Suppressor macrophage (primary cell): ENCODE results near the gene ISCA1.
"Not testable (repeated sequence)": the region's sequence is repeated elsewhere in the genome, so short reads cannot be mapped to it uniquely, and the experiment has no call there.

Source experiments
- DNase-seq, 4 experiments: peaks; one replicate each; pipeline ENCODE4 v3.0.0-alpha.2; 2020 to 2022
- total RNA-seq, 17 experiments: gene quantifications; one replicate each; lab custom pipeline; 2026; ENCODE audit warnings: mixed read lengths in 6 of 17, inconsistent platforms in 3 of 17; lab: John Stamatoyannopoulos, UW

ISCA1 gene
- total RNA-seq: 11.2 to 28.8 (median 21.4) reads per million in 17 experiments

DNA sequence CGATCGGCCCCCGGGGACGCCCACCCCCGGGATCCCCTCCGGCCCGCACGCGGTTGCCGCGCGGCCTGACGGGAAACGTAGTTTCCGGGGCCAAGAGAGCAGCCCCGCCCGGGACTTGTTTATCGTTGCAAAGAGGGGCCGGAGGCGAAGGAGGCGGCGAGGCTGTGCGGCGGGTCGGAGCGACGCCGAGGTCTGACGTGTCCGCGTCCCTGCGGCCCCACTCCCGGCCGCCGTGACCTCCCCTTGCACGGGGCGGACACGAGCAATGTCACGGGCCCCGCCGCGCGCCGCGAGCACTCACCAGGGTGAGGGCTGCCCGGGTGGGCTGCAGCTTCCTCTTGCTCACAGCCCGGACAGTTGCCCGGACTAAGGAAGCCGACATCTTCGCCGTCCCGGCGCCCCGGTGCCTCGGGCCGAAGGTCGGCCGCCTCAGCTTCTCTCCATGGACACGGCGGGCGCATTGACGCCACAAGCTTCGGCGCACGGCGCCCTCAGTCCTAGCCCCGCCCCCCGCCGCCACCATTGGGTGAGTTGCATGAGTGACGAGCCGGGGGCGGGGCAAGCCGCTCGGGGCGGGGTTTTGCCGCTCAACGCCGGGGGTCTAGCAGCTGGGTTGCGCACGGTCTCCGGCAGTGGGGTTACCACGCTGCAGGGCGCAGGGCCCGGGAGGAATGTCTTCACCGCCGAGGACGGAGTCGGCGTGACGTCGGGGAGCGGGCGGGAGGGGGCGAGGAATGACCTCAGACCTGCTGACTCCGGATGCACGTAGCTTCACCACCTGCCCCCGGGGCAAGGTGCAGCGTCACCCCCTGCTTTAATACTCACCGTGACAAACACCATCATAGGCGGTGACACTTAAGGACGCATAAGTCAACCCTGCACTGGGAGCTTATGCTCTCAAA lies at the start of gene ISCA1:
ISCA1 (minus strand) TSS at position 462 of the 902 bp plus-strand sequence; CDS start at position 382, 80 bp downstream.
- peak; percentile 93 to 98 (median 96) for DNase-seq

DNA sequence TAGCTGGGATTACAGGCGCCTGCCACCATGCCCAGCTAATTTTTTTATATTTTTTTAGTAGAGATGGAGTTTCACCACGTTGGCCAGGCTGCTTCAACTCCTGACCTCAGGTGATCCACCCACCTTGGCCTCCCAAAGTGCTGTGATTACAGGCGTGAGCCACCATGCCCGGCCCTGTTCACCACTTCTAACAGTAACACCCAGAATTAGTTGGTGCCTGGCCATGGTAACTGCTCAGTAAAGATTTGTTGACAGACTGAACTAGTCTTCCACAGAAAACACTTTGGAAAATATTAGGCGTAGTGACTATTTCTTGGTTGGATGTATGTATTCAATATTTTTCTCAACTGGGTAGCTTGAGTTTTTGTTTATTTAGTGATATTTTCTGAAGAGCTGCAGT lies 47.8 kb upstream of the ISCA1 start:
- DNase-seq: no peak

DNA sequence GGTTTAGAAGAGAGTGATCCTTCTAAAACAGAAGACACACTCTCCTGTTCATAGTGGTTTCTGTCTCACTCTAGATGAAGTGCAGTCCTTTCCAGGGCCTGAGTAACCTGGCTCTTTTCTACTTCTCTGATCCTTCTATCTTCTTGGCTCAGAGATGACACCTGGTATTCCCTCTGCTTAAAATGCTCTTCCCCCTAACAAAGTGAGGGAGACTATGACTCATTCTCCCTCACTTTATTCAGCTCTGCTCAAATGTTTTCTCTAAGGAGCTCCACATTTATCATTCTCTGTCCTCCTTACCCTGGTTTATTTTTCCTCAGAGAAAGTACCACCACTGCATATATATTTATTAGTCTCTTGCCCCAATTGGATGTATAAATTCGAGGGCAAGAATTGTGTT lies 47.3 kb upstream of the ISCA1 start:
- DNase-seq: no peak

DNA sequence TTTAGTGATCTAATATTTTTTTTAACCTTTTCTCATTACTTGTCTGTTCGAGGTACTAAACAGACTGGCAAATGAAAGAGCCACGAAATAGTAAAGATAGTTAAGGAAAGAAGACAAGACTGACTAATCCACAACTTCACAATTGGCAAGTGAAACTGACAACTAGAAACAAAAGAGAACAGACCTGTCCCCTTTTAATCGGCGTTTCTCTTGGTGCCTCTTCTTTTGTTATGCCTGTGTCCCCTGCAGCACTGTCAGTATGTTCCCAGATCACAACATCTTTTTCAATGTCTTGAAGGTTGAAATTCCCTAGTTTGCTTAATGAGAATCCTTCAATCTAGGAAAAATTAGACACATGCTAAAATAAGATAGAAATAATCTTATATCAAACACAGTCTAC lies 45.8 kb upstream of the ISCA1 start:
- no peak for DNase-seq

DNA sequence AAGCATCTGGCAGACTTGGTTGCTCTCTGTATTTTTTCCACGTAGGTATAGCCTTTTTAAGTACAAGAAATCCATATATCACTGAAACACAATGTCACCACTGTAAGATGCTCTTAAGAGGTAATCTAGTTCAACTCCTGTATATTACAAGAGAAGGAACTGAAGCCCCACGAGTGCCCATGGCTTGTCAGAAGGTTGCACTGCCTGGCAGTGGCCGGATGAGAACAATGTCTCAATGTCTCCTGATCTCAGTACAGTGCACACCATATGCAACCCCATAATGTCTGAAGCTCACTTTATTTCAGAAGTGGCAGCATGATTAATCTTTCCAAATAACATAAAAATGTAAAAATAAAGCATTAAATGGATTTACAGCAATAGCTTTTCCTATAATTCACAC lies 44.2 kb upstream of the ISCA1 start:
- no peak for DNase-seq

DNA sequence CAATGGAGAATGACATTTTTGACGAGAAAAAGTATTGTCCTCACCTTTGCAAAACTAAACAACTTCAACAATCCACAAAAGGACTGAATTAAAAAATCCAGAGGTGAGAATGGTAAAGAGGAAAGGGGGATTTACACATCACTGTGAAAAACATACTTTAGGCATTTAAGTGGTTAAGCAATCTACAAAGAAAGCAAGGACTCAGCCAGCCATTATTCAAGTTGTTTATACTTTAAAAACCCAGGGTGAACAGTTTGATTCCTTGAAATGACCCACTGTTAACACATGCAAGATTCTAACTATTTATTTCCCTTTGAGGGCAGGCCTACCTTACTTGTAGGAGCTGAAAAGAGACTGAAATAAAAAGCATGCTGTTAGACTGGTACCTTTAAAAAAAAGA lies 42.6 kb upstream of the ISCA1 start:
- DNase-seq: no peak

DNA sequence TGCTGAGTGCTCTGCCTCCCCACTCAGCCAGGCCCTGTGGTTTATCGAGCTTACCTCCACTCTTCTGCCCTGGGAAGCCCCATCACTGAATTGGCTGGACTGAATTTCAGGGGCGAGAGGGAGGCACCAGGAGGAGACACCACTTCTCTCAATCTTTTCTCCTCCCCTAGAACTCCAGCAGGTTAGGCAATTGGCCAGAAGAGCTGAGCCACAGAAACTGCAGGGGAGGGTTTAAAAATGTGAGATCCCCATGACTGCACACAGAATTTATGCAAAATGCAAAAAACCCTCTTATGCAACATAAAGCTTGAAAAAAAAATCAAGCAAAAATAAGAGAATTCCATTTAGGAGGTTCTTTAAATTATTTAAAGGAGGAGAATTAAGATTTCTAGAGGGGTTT lies 42.0 kb upstream of the ISCA1 start:
- no peak for DNase-seq

DNA sequence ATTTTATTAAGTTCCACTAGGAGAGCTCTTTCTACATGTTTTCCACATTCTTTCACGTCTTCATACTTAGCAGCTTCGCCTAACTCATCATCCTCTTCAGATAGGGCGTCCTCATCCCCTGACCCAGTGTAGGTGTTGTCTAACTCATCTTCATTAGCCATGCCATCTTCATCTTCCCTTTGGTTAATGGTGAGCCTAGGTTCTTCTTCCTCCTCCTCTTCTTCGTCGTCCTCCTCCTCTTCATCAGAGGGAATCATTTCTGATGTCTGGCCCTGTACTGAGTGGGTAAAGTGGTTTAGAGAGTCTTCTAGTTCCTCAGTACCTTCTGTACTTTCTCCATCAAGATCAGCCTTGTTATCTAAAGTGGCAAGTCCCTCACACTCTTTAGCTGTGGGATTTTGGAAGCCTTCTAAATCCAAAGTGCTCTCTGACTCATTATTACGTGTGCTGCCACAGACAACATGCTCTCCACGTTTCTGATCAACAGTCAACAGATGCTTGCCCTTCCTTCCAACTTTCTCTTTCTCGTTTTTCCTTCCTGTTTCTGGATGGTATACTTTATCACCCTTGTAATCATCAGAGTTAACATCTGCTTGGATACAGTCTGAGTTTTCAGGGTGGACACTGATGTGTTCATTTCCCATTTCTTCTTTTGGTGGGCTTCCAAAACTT lies 40.8 kb upstream of the ISCA1 start:
- DNase-seq: no peak

DNA sequence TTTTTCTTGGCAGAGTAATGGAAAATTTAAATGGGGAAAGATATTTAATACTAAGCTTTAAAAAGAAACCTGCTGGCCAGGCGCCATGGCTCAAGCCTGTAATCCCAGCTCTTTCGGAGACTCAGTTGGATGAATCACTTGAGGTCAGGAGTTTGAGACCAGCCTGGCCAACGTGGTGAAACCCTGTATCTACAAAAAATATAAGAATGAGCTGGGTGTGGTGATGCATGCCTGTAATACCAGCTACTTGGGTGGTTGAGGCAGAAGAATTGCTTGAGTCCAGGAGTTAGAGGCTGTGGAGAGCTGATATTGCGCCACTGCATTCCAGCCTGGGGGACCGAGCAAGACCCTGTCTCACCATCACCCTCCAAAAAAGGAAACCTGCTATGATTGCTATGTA lies 39.0 kb upstream of the ISCA1 start:
- no peak for DNase-seq

DNA sequence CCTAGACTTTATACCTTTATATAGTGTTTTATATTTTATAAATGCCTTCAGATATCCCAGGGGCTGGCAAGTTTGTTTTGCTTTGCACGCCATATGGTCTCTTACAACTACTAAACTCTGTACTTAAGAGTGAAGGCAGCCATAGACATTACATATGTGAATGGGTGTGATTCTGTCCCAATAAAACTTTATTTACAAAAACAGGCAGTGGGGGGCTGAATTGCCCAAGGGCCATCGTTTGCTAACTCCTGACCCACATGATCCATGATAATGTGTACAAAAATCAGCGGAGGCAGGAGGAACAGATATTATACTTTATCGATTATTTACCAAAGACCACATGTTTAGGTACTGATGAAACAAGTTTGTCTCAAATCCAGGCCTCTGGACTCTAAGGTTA lies 35.8 kb upstream of the ISCA1 start:
- DNase-seq: no peak

DNA sequence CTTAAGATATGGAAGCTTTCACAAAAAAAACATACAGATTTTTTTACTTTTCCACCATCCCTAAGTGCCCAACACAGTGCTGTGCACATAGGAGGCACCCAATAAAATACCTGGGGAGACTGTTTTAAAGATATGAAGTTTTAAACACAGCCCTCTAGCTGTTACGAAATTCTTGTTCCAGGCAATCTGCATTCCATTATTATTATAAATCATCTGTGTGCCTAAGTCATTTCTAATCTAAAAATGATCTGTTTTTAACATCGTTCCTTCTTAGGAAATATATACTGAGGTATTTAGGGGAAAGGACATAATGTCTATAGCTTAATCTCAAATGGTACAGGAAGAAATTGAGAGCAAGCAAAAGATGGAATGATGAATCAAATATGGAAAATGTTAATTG lies 32.7 kb upstream of the ISCA1 start:
- DNase-seq: no peak

DNA sequence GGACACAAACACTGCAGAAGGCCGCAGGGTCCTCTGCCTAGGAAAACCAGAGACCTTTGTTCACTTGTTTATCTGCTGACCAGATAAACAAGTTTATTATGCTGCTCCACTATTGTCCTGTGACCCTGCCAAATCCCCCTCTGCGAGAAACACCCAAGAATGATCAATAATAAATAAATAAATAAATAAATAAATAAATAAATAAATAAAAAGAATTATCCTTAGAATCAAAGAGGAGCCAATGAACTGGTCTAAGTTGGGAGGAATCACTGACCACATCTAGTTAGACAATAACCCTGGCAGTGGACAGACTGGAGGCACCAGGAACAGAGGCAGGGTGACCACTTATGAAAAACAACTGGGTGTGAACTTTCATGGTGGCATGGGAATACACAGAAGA lies 30.6 kb upstream of the ISCA1 start:
- DNase-seq: not testable (repeated sequence)

DNA sequence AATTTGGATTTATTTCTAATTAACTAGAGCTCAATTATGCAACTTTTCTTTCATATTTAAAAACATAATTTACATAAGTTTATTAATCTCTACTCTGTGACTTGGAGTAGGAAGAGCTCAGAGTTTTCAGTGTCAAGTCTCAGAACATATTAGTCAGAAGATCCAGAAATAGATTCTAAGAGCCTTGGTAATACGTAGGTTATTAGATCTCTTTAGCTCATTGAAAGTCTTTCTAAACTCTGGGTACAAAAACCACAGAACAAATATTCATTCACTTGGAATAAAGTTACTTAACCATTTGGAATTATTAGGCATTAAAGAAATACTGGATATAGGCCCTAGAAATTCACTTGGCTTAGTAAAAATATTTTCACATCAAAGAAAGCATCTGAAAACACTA lies 26.3 kb upstream of the ISCA1 start:
- no peak for DNase-seq

DNA sequence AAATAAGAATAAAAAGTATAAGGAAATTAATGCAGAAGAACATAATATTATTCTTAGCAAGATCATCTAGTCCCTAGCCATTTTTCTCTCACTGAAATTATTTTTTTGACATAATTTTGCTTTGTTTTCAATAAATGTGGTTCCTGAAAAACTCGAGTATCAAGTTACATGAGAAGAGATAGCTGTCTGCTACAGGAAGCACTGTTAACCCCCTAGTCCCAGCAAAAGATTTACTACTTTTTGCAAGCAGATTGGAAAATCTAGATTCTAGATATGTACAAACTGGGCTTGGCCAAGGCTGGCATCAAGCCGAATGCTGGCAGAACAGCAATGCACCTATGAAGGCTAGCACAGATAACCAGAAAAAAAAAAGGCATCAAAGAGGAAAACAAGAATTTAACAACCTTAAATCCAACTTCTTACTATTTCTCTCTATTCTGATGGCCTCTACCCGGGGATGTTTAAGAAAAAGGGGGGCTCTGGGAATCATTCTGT lies 21.9 kb upstream of the ISCA1 start:
- DNase-seq: no peak

DNA sequence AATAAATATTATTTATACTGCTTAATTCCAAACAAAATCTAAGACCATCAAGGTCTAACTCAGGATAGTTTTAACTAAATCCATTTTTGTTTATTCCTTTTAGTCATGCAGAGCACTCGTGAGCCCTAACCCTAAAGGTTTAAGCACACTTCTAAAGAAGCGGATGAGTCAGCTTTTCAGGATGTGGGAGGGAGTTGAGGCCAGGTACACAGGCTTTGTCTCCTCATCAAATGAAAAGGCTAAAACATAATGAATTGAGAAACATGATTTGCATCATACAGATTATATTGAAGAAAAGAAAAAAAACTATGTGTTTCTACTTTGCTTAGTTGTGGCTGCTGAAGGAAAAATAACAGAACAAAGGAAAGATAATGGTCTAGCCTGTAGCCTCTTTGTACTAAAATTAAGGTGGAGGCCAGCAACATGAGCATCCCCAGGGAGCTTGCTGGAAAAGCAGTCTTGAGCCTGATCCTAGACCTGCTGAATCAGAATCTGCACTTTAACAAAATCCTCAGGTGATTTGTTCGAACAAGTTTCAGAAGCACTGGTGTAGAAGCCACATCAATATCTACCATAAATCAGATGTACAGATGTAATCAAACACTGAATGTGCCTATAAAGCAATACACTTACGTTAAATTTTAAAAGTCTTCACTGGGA lies 21.1 kb upstream of the ISCA1 start:
- no peak for DNase-seq

DNA sequence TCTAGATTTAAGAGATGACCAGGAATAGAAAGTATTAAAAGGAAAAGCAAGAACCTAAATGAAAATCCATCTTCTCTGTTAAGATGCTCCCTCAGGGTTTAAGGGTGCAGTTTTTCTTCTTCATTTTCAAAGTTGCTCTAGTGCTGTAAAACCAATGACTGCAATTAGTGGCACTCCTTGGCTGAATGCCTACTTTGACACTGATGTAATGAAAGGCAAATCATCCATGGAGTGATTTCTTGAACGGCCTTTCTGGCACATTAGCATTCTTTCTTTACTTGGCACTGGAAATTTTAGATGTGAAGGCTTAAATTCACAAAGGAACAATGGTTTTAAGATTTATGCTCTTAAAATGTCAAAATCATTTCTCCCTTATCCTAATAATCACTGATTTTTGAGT lies 19.3 kb upstream of the ISCA1 start:
- no peak for DNase-seq

DNA sequence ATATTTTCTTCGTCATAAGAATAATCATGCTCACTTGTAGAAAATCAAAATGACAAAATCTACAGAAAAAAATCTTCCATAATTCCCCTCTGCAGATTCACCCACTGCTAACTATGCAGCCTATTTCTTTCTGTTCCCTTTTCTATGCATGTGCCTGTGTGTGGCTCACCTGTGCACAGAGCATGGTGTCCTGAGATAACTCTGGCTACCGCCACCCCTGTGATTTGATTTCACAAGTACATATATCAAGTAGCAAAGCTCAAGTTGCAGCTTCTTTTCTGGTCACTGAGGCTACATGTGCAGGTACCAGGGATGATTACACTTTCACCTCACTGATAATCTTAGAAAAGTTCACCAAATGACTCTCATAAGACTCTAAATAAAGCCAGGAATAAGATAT lies 18.4 kb upstream of the ISCA1 start:
- DNase-seq: no peak

DNA sequence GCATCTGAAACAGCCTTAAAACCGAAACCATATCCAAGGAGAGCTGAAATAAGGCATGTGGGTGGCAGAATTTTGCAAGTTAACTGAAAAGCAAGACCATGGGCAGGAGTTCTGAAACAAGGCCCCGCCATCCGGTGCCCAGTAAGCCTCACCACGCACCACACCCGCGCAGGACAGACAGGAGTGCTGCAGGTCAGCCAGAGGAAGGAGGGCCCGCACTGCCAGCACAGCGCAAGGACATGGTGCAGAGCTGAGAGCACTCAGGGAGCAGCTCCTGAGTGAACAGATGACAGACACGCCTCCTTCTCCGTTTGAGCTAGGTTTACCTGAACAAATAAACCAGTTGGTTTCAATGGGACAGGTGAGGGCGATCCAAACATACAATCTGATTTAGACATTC lies 16.5 kb upstream of the ISCA1 start:
- no peak for DNase-seq

DNA sequence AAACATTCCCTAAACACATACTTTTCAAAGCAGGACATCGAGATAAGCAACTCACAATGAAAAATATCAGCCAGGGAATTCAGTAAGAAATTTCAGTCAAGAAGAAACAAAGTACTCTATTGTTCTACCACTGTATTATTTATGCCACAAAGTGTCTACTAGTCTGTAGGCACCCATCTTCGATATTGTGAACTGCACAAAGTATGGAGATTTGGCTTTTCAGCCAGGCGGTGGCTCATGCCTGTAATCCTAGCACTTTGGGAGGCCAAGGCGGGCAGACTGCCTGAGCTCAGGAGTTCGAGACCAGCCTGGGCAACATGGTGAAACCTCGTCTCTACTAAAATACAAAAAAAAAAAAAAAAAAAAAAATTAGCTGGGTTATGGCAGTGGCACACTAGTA lies 8.0 kb upstream of the ISCA1 start:
- DNase-seq: not testable (repeated sequence)

DNA sequence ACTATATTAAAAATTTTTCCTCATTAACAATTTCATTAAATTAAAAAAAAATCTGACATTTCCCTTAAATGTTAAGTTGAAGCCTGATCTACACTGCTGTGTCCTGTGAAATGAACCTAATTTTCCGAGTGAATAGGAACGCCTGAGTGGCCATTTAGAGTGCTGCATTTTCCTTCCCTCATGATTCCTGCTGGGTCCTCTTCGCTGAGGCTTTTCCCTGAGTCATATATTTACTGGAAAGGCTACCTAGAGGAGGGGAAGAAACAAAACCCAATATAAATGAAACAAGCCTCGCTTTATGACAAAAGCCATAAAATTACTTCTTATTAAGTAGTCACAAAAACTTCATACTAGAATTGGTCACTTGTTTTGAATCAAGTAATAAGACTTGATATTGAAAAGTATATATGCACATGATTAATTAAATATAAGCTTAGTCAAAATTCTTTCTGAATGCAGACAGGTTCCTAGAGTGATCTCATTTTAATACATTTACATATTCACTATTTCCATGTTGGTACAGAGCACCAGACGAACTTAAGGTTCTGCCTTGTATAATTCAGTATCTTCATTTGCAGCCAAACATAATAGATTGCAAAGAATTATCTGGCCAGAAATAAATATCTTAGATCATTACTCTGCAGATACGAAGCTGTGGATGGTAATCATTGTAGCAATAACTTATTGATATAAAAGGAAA lies 6.3 kb upstream of the ISCA1 start:
- no peak for DNase-seq

DNA sequence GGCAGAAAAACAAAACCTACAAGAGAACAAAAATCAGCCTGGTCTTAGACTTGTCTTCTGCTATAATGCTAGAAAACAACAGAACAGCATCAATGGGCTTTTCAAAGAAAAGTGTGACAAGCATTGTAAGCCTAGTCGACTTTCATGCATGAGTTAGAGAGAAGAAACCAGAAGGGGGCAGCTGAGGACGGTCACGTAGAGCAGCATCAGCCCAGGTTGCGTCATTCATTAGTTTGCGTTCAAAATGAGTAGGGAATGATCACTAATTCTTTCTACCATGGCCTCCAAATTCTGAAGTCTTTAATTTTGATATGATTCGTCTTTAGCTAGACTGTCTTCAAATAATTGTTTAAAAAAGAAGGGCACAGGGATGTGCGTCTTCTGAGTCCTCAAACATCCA lies 4.7 kb upstream of the ISCA1 start:
- DNase-seq: peak; percentile 16 to 49 (median 28)

DNA sequence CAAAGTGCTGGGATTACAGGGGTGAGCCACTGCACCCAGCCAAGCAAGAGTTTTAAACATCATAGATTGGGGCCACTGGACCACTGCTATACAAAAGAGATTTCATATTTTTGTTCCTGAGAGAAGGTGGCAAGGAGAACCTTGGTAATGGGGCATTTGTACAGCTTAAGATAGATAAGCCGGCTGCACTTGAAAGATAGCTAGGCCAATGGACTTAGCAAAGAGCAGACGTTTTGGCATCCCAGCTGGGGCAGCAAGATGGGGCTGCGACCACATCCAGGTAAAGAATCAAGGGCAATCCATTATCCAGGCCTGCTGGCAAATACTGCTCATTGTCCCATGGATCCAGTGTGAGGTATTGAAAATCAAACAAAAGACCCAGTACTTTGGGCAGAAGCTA lies 3.9 kb upstream of the ISCA1 start:
- DNase-seq: no peak

DNA sequence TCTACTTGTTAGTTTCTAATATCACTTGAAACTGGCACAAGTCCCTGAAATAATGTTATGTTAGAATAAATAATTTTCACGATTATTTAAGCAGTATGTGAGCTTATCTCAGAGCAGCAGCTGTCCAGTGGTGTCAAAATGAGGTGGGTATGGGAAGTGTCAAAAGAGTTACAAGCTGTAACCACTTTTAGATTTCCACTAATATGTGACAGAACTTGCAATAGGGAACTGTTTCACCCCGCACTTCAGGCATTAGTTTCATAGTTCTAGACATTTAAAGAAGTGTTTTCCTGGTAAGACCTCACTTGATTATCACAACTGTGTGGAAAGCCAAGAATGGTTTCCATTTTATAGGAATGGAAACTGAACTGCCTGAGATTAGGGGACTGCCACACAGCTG lies 2.9 kb upstream of the ISCA1 start:
- DNase-seq: peak; percentile 20 to 54 (median 38)
